K562 (cell line): ENCODE data around the gene DIP2B. TPM values are rescaled to one million over a fixed set of nuclear protein-coding genes. Genes with fewer than 3 reads are reported as not detected.

Source experiments
- AFF1 ChIP-seq, 2 experiments: fragments of 450-650 bp; IDR thresholded peaks; 2 replicates each; pipeline ENCODE4 v1.6.1; 2018; ENCODE audit warnings: mild to moderate bottlenecking in 2 of 2, low read depth in 1 of 2; ENCODE audit not compliant: partially characterized antibody in 2 of 2
- CEBPZ ChIP-seq: fragments of 150-350 bp; IDR thresholded peaks from 2 replicates; pipeline ENCODE4 v1.6.1; 2014; ENCODE audit warnings: low read depth, mild to moderate bottlenecking, low read length, borderline replicate concordance
- GABPB2 ChIP-seq: fragments of 250-450 bp; sonication (Bioruptor Pico); conservative IDR thresholded peaks from 2 replicates; pipeline ENCODE4 v1.5.1; 2021; ENCODE audit warnings: mild to moderate bottlenecking
- HINFP ChIP-seq: fragments of 450-650 bp; conservative IDR thresholded peaks from 2 replicates; pipeline ENCODE4 v1.6.1; 2016; ENCODE audit warnings: missing genetic modification characterization, low read depth, mild to moderate bottlenecking, control low read depth, missing compliant biosample characterization
- MTA2 ChIP-seq: fragments of 450-650 bp; IDR thresholded peaks from 2 replicates; pipeline ENCODE4 v1.6.1; 2016; ENCODE audit warnings: low read depth
- NRF1 ChIP-seq, 2 experiments: fragments of 450-650 bp; IDR thresholded peaks in 1 of 2; conservative IDR thresholded peaks in 1 of 2; 2 replicates each; pipeline ENCODE4 v1.6.1; 2014; ENCODE audit warnings: mild to moderate bottlenecking in 2 of 2
- ZSCAN32 ChIP-seq: fragments of 450-650 bp; formaldehyde crosslinking; IDR thresholded peaks from 2 replicates; pipeline ENCODE4 v1.4.0; 2020; ENCODE audit warnings: mild to moderate bottlenecking, moderate library complexity
- polyA plus RNA-seq, 8 experiments: library from polyadenylated mRNA; depleted of rRNA in 4 of 8; stranded (reverse) in 5 of 8; unstranded in 3 of 8; fragments of >200 nt; fragmentation: Nextera tagmentation in 2 of 8; fragmentation: Illumina TruSeq in 1 of 8; extraction: Ambion mirVana in 2 of 8; extraction: Trizol in 1 of 8; gene quantifications; 2 replicates each; pipeline versions ENCODE4 v1.2.1 to v1.2.3, GENCODE V29; 2011 to 2014; ENCODE audit warnings: inconsistent platforms in 1 of 8, missing spikeins in 1 of 8
- total RNA-seq, 7 experiments: library from RNA; depleted of rRNA in 6 of 7; stranded (reverse); fragments of >200 nt in 6 of 7; fragmentation: Illumina TruSeq in 2 of 7; extraction: Trizol in 2 of 7; gene quantifications; 2 replicates each; pipeline versions ENCODE4 v1.2.1 to v1.2.3, GENCODE V29; 2011 to 2021; ENCODE audit warnings: low replicate concordance in 1 of 7

The DIP2B gene
- total and polyA plus RNA-seq, 9 of the 15 experiments (the other 6 are each of a cell fraction or from before 2014, with no cell fraction given), result 4.6 to 26.1 (median 18.8) TPM

GRCh38 chr12:50562520-50563433 lies 58.0 kb downstream of the DIP2B start (continued):
- TF ChIP-seq CEBPZ (no peak), MTA2 (peak; percentile 86), GABPB2 (CRISPR knock-in tag) (no peak), NRF1 (conservative IDR thresholded peaks at IDR 0.05 in 1 of 2, IDR thresholded peaks at IDR 0.05 in 1 of 2) (peak; percentile 54 to 62), ZSCAN32 (CRISPR knock-in tag) (no peak), HINFP (tag) (no peak), AFF1 (IDR thresholded peaks at IDR 0.05; ENCODE audit: low read depth in 1 of 2, partially characterized antibody in 2 of 2) (peak in 1 of 2 experiments; percentile 37)
